HepG2 (cell line): ENCODE results near the gene CORO1C. TPM values are rescaled to one million over a fixed set of nuclear protein-coding genes. Genes with fewer than 3 reads are reported as not detected.

Experiments used
- BHLHE40 ChIP-seq: IDR thresholded peaks from 2 replicates; pipeline ENCODE4 v1.6.1; 2011; ENCODE audit warnings: low read length, improper control_type of control experiment
- BRD4 ChIP-seq: sonication (generic); formaldehyde crosslinking; IDR thresholded peaks from 2 replicates; pipeline ENCODE4 v1.4.0; 2020; ENCODE audit warnings: missing genetic modification reagents
- FOXM1 ChIP-seq: sonication (generic); formaldehyde crosslinking; IDR thresholded peaks from 2 replicates; pipeline ENCODE4 v1.5.0; 2020; ENCODE audit warnings: missing genetic modification reagents
- GATAD2A ChIP-seq: IDR thresholded peaks from 2 replicates; pipeline ENCODE4 v1.6.1; 2016
- KDM6A ChIP-seq: IDR thresholded peaks from 2 replicates; pipeline ENCODE4 v1.6.1; 2016; ENCODE audit warnings: low read depth
- MED1 ChIP-seq: sonication (generic); formaldehyde crosslinking; IDR thresholded peaks from 2 replicates; pipeline ENCODE4 v1.4.0; 2020; ENCODE audit warnings: missing genetic modification reagents
- NCOA1 ChIP-seq: sonication (generic); formaldehyde crosslinking; IDR thresholded peaks from 2 replicates; pipeline ENCODE4 v1.9.0; 2021; ENCODE audit warnings: missing genetic modification reagents
- NFE2L2 ChIP-seq: fragments of 150-350 bp; IDR thresholded peaks from 2 replicates; pipeline ENCODE4 v1.6.1; 2014; ENCODE audit warnings: low read length
- PITX1 ChIP-seq: sonication (generic); formaldehyde crosslinking; IDR thresholded peaks from 2 replicates; pipeline ENCODE4 v1.5.1; 2020; ENCODE audit warnings: mild to moderate bottlenecking, missing genetic modification reagents
- SETDB1 ChIP-seq: sonication (generic); formaldehyde crosslinking; IDR thresholded peaks from 2 replicates; pipeline ENCODE4 v1.5.1; 2020; ENCODE audit warnings: missing genetic modification reagents, mild to moderate bottlenecking, borderline replicate concordance
- SOX13 ChIP-seq, 3 experiments: fragments of 450-650 bp in 1 of 3; sonication (generic) in 1 of 3; formaldehyde crosslinking in 1 of 3; IDR thresholded peaks in 2 of 3; conservative IDR thresholded peaks in 1 of 3; 2 replicates each; pipeline versions ENCODE4 v1.5.0 to v1.6.1; 2016 to 2020; ENCODE audit warnings: antibody characterized with exemption in 1 of 3, mild to moderate bottlenecking in 1 of 3, missing compliant biosample characterization in 1 of 3, missing genetic modification reagents in 1 of 3, moderate library complexity in 1 of 3
- SOX5 ChIP-seq: IDR thresholded peaks from 2 replicates; pipeline ENCODE4 v1.6.1; 2016; ENCODE audit warnings: borderline replicate concordance
- SSRP1 ChIP-seq: IDR thresholded peaks from 2 replicates; pipeline ENCODE4 v1.6.1; 2016; ENCODE audit warnings: control low read depth
- TRAFD1 ChIP-seq: sonication (generic); formaldehyde crosslinking; IDR thresholded peaks from 2 replicates; pipeline ENCODE4 v1.5.1; 2020; ENCODE audit warnings: missing genetic modification reagents, mild to moderate bottlenecking, borderline replicate concordance
- ZFP37 ChIP-seq: sonication (generic); formaldehyde crosslinking; IDR thresholded peaks from 2 replicates; pipeline ENCODE4 v1.4.0; 2020; ENCODE audit warnings: missing genetic modification reagents, borderline replicate concordance
- ZFP90 ChIP-seq: sonication (generic); formaldehyde crosslinking; IDR thresholded peaks from 2 replicates; pipeline ENCODE4 v1.8.0; 2022; ENCODE audit warnings: missing genetic modification reagents, mild to moderate bottlenecking, inconsistent platforms, borderline replicate concordance
- ZKSCAN5 ChIP-seq: sonication (generic); formaldehyde crosslinking; IDR thresholded peaks from 2 replicates; pipeline ENCODE4 v1.5.1; 2020; ENCODE audit warnings: mild to moderate bottlenecking, missing genetic modification reagents
- ZNF230 ChIP-seq: sonication (generic); formaldehyde crosslinking; IDR thresholded peaks from 2 replicates; pipeline ENCODE4 v1.4.0; 2020; ENCODE audit warnings: mild to moderate bottlenecking, missing genetic modification reagents
- ZNF251 ChIP-seq: sonication (generic); formaldehyde crosslinking; IDR thresholded peaks from 2 replicates; pipeline ENCODE4 v1.9.0; 2021; ENCODE audit warnings: mild to moderate bottlenecking, missing genetic modification reagents
- ZNF280B ChIP-seq: sonication (generic); formaldehyde crosslinking; IDR thresholded peaks from 2 replicates; pipeline ENCODE4 v1.5.0; 2020; ENCODE audit warnings: missing genetic modification reagents, mild to moderate bottlenecking, borderline replicate concordance
- ZNF281 ChIP-seq: sonication (generic); formaldehyde crosslinking; IDR thresholded peaks from 2 replicates; pipeline ENCODE4 v1.4.0; 2020; ENCODE audit warnings: missing genetic modification reagents, borderline replicate concordance
- ZNF333 ChIP-seq: sonication (generic); formaldehyde crosslinking; IDR thresholded peaks from 2 replicates; pipeline ENCODE4 v1.4.0; 2020; ENCODE audit warnings: mild to moderate bottlenecking, missing genetic modification reagents, borderline replicate concordance
- ZNF335 ChIP-seq: sonication (generic); formaldehyde crosslinking; IDR thresholded peaks from 2 replicates; pipeline ENCODE4 v1.4.0; 2020; ENCODE audit warnings: missing genetic modification reagents
- polyA plus RNA-seq, 8 experiments: library from polyadenylated mRNA; depleted of rRNA in 3 of 8; stranded (reverse) in 7 of 8; unstranded in 1 of 8; fragments of >200 nt; fragmentation: Illumina TruSeq in 4 of 8; extraction: Trizol in 4 of 8; gene quantifications; 2 replicates each; pipeline versions ENCODE4 v1.2.1 to v1.2.3, GENCODE V29; 2011 to 2016; ENCODE audit warnings: low read depth in 4 of 8, missing spikeins in 1 of 8, mixed read lengths in 1 of 8; ENCODE audit not compliant: insufficient read depth in 1 of 8
- total RNA-seq, 5 experiments: library from RNA; depleted of rRNA; stranded (reverse); fragments of >200 nt; fragmentation: Illumina TruSeq; extraction: Trizol; gene quantifications; 2 replicates each; pipeline ENCODE4 v1.2.3, GENCODE V29; 2016; ENCODE audit warnings: low read depth in 1 of 5

CORO1C gene
- total and polyA plus RNA-seq, 2 of the 13 experiments (the other 11 are each of a cell fraction or from before 2014, with no cell fraction given): 73.7 to 131 TPM

GRCh38 chr12:108689314-108690190 lies 41.8 kb downstream of the CORO1C start (continued):
- peak; percentile 16; the same call in 1 of the 2 replicates for TF ChIP-seq ZNF281 (CRISPR knock-in tag)
- no peak for TF ChIP-seq NFE2L2
- no peak for TF ChIP-seq TRAFD1
- TF ChIP-seq FOXM1 (CRISPR knock-in tag): no peak
- TF ChIP-seq ZNF251 (CRISPR knock-in tag): no peak
- no peak for TF ChIP-seq NCOA1 (CRISPR knock-in tag)
- TF ChIP-seq GATAD2A (CRISPR knock-in tag): 0 out of 2 replicates have a peak, but pooled peaks have one; percentile 9
- TF ChIP-seq PITX1 (CRISPR knock-in tag): no peak
- TF ChIP-seq SOX5 (CRISPR knock-in tag): peak; percentile 8; the same call in 1 of the 2 replicates
- no peak for TF ChIP-seq ZFP37 (CRISPR knock-in tag)
- no peak for TF ChIP-seq BHLHE40
- TF ChIP-seq ZKSCAN5: no peak
- TF ChIP-seq ZNF230 (CRISPR knock-in tag): no peak
- TF ChIP-seq BRD4 (CRISPR knock-in tag): no peak
- no peak for TF ChIP-seq SETDB1 (CRISPR knock-in tag)
- TF ChIP-seq MED1 (CRISPR knock-in tag): 0 out of 2 replicates have a peak, but pooled peaks have one; percentile 11
- no peak for TF ChIP-seq ZNF280B (CRISPR knock-in tag)
- TF ChIP-seq KDM6A: no peak
- 0 out of 2 replicates have a peak, but pooled peaks have one; percentile 64 for TF ChIP-seq SSRP1 (CRISPR knock-in tag)
- TF ChIP-seq SOX13 (IDR thresholded peaks at IDR 0.05): no peak
- peak in 1 of 2 experiments; percentile 53; a peak in 1 of 4 replicates for TF ChIP-seq SOX13 (CRISPR knock-in tag; conservative IDR thresholded peaks at IDR 0.05 in 1 of 2, IDR thresholded peaks at IDR 0.05 in 1 of 2)
- TF ChIP-seq ZNF335 (CRISPR knock-in tag): no peak
- TF ChIP-seq ZFP90 (CRISPR knock-in tag): no peak
- no peak for TF ChIP-seq ZNF333
